Activated naive CD4-positive, alpha-beta T cell treated with anti-CD3 and anti-CD28 coated beads for 36 hours (primary cell): Measurements from ENCODE around the gene ABCA3. TPM values are rescaled to one million over a fixed set of nuclear protein-coding genes. Genes with fewer than 3 reads are reported as not detected.

ENCODE experiments used
- CTCF ChIA-PET: fragments of 350-600 bp; sonication (Branson Sonifier 250); formaldehyde crosslinking; loops from one replicate; lab custom pipeline; 2021; ENCODE audit warnings: antibody characterized with exemption; lab: Charles Lee
- DNase-seq: peaks from one replicate; pipeline ENCODE4 v3.0.0-alpha.2; 2020
- H3K27ac Mint-ChIP-seq: one replicate; pipeline ENCODE4 v1.8.0; 2021; ENCODE audit warnings: mild to moderate bottlenecking, mixed read lengths
- H3K27me3 Mint-ChIP-seq: one replicate; pipeline ENCODE4 v1.8.0; 2021; ENCODE audit warnings: low read depth, mixed read lengths
- H3K36me3 Mint-ChIP-seq: one replicate; pipeline ENCODE4 v1.8.0; 2021; ENCODE audit warnings: low read depth, mixed read lengths
- H3K4me1 Mint-ChIP-seq: one replicate; pipeline ENCODE4 v1.8.0; 2021; ENCODE audit warnings: low read depth, mixed read lengths
- H3K4me3 Mint-ChIP-seq: one replicate; pipeline ENCODE4 v1.8.0; 2021; ENCODE audit warnings: mild to moderate bottlenecking, moderate library complexity, mixed read lengths
- H3K9me3 Mint-ChIP-seq: one replicate; pipeline ENCODE4 v1.8.0; 2021; ENCODE audit warnings: mixed read lengths
- intact Hi-C: fragments of 100-400 bp; cut with micrococcal nuclease; formaldehyde crosslinking; loops from one replicate; pipeline ENCODE4 v1.15.1; 2023
- total RNA-seq, 2 experiments: library from RNA; stranded (reverse); gene quantifications; one replicate each; pipeline ENCODE4 v1.2.3, GENCODE V29; 2021

The ABCA3 gene
- total RNA-seq, 2 experiments from 2014 or later, result 2.6 to 3.1 TPM

DNA sequence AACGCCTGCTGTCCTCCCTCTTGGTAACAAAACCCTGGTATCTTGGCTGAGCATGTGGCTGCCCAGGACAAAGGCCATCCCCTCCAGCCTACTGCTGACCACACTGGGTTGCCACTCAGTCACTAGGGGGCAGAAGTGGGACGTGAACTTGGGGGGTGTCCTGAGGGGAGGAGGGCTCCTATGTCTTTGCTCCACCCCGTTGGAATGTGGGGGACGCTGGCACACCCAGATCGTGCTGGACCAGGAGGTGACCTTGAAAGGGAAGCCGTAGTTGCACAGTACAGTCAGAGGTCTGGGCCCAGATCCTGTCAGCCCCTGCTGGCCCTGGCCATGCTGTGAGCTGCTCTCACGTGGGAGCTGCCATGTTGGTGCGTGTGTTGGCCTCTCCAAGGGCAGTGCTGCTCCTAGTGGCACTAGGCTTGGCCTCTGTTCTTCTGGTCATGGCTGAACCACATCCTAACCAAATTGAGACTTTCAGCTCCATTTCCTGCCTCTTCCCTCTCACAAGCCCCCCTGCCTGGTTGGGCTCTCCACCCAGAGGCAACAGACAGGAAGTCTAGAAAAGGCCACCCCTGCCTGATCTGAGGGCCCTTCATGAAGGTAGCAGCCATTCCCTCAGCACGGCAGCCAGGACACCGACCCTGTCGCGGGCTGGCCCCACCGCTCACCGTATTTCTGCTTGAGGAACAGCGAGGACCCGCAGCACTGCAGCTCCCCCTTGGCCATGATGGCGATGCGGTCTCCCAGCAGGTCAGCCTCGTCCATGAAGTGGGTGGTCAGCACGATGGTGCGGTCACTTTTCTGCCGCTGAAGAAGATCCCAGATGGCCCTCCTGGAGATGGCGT, 43.6 kb downstream of the ABCA3 start:
- Mint-ChIP-seq H3K9me3 (no peaks in the 10 kb centered on the region), H3K4me1 (no peaks in the 10 kb centered on the region), H3K27ac (no peak overlapping the region), H3K27me3 (no peaks in the 10 kb centered on the region), H3K4me3 (no peak overlapping the region), H3K36me3 (no peaks in the 10 kb centered on the region)
- DNase-seq, result peak; percentile 44
- intact Hi-C loops, result no loop called here
- CTCF ChIA-PET, result interaction anchor here (1.1 kb wide), 1 partner anchor 8 kb away, joined by 3 read pairs; no protein-coding TSS in a partner anchor

DNA sequence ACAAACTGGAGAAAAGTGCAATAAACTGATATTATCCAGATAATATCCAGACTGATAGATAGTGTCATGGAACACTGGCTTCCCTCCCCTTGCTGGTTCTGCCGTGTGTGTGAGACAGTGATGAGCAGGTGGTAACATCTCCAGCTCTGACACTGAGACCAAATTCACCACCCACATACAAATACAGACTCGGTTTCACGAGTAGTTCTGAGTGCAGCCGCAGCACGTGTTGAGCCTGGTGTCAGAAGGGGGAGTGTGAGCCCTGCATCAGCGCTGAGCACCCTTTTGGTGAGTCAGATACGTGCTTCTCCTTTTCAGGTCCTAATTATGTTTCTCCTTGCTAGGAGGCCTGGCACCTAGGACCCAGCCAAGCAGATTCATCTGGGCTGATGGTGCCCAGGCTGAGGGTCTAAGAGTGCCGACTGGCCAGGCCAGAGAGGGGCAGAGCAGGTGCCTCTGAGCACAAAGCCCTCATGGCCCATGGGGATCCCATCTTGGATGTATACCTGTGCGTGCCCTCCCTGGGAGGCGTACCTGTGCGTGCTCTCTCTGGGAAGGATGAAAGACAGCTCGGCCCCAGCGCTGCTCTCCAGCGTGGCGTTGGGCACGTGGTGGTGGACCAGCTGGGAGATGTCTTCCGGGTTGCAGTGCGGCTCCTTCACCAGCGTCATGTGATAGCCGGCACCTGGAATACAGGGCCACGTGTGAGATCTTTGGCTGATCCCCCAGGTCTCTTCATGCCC, 45.3 kb downstream of the ABCA3 start:
- intact Hi-C loops, result no loop called here
- CTCF ChIA-PET, result no interaction called here
- Mint-ChIP-seq H3K27ac (no peak overlapping the region), H3K4me3 (no peak overlapping the region), H3K9me3 (no peaks in the 10 kb centered on the region), H3K4me1 (no peaks in the 10 kb centered on the region), H3K36me3 (no peaks in the 10 kb centered on the region), H3K27me3 (no peaks in the 10 kb centered on the region)
- no peak for DNase-seq

DNA sequence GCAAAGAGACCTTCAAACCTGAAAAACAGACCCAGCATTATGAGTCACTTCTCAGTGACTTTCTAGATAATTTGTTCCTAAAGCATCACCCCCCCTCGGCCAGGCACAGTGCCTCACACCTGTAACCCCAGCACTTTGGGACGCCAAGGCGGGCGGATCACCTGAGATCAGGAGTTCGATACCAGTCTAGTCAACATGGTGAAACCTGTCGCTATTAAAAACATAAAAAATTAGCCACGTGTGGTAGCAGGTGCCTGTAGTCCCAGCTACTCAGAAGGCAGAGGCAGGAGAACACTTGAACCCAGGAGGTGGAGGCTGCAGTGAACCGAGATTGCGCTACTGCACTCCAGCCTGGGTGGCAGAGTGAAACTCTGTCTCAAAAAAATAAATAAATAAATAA, 48.3 kb downstream of the ABCA3 start:
- Mint-ChIP-seq H3K9me3 (no peaks in the 10 kb centered on the region), H3K4me3 (no peak overlapping the region), H3K4me1 (no peaks in the 10 kb centered on the region), H3K27ac (no peak overlapping the region), H3K27me3 (no peaks in the 10 kb centered on the region), H3K36me3 (no peaks in the 10 kb centered on the region)
- DNase-seq, result no peak
- CTCF ChIA-PET, result interaction anchor here (0.6 kb wide), 1 partner anchor 145 kb away, joined by 5 read pairs; no protein-coding TSS in a partner anchor
- intact Hi-C loops, result no loop called here

DNA sequence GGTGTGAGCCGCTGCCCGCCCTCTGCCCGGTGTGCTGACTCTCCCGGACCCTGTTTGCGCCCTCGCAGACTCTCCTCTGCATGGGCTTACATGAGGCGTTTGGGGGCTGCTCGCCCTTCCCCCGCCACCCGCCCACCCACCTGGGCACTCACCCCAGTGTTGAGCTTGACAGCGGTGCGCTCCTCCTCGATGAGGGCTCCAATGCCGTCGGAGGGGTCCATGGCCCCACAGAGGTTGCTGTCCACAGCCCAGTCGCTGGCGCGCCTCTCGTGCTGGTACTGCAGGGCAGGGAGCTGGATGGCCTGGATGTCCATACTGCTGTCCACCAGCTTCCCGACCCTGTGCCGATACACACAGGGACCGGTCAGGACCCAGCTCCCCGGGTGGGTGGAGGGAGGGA, 51.2 kb downstream of the ABCA3 start:
- intact Hi-C loops, result no loop called here
- no peaks in the 10 kb centered on the region for H3K36me3 Mint-ChIP-seq

DNA sequence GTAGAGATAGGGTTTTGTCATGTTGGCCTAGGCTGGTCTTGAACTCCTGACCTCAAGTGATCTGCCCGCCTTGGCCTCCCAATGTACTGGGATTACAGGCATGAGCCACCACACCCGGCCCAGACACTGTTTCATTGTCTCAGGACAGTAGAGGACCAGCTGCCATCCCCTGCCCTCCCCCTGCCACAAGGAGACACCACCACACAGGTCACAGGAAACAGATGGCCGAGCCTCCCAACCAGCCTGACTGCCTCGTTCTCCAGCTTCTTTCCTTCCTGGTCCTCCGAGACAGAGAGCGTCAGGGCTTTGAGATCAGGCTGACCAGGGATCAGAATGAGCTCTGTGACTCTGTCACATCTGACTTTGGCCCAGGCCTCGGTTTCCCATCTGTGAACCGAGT, 51.8 kb downstream of the ABCA3 start:
- H3K4me3 Mint-ChIP-seq, result no peak overlapping the region
- CTCF ChIA-PET, result interaction anchor here (1.0 kb wide), 1 partner anchor 9 kb away, joined by 3 read pairs; no protein-coding TSS in a partner anchor
- H3K36me3 Mint-ChIP-seq, result no peaks in the 10 kb centered on the region
- no peak overlapping the region for H3K27ac Mint-ChIP-seq
- intact Hi-C loops, result no loop called here
- no peaks in the 10 kb centered on the region for H3K4me1 Mint-ChIP-seq
- H3K27me3 Mint-ChIP-seq, result no peaks in the 10 kb centered on the region
- no peak for DNase-seq
- no peaks in the 10 kb centered on the region for H3K9me3 Mint-ChIP-seq

More for the DNA sequence above, 51.2 kb downstream of the ABCA3 start:
- no peak for DNase-seq
- CTCF ChIA-PET, result interaction anchor here (0.5 kb wide), 1 partner anchor 31 kb away, joined by 4 read pairs; no protein-coding TSS in a partner anchor
- Mint-ChIP-seq H3K27me3 (no peaks in the 10 kb centered on the region), H3K4me3 (no peak overlapping the region), H3K4me1 (no peaks in the 10 kb centered on the region), H3K9me3 (no peaks in the 10 kb centered on the region), H3K27ac (no peak overlapping the region)

DNA sequence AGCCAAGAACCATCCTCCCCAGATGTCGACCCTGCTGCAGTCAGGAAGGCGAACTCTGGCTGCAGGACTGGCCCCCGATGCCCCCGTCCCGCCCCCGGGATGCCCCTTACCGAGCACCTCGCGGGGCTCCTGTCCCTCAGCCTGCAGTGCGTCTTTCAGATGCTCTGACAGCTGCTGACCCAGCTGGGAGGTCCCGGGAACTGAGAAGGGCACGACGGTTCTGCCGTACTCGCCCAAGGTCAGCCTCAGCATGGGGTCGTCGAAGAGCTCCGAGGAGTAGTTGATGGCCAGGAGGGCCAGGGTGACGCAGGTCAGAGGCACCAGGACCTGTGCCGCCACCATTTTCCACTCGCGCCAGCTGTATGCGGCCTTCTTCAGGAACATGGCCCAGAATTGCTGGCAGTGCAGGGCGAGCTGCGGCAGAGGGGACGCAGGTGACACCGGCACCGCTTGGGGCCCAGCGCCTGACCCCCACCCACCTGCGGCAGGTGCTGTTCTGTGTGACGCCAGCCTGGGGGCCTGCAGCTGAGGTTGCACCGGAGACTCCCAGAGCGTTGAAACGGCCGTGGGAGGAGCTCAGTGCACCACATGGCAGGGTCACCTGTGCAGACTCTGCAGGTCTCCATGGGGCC, 52.5 kb downstream of the ABCA3 start:
- no peak for DNase-seq
- no peaks in the 10 kb centered on the region for H3K36me3 Mint-ChIP-seq
- CTCF ChIA-PET, result interaction anchor here (1.0 kb wide), 1 partner anchor 9 kb away, joined by 3 read pairs; no protein-coding TSS in a partner anchor
- intact Hi-C loops, result no loop called here
- no peak overlapping the region for H3K4me3 Mint-ChIP-seq
- H3K27me3 Mint-ChIP-seq, result no peaks in the 10 kb centered on the region
- no peak overlapping the region for H3K27ac Mint-ChIP-seq
- H3K4me1 Mint-ChIP-seq, result no peaks in the 10 kb centered on the region
- no peaks in the 10 kb centered on the region for H3K9me3 Mint-ChIP-seq

DNA sequence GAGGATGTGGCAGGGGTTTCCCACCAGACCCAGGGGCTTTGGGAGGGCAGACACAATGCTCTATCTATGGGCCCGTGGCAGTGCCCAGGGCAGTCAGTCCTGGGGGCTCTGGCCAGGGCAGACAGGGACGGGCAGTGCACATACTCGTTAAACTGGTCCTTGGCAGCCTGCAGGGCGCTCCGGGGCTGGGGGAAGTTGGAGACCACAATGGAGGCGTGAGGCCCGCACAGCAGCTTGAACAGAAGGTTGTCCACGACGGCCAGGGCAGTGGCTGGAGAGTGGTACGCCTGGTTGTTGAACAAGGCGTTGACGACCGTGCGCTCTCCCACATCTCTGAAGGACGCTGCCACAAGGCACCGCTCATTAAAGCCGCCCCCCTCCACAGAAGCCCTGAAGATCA, 54.0 kb downstream of the ABCA3 start:
- Mint-ChIP-seq H3K4me1 (no peaks in the 10 kb centered on the region), H3K36me3 (no peaks in the 10 kb centered on the region), H3K9me3 (no peaks in the 10 kb centered on the region), H3K4me3 (no peak overlapping the region), H3K27ac (no peak overlapping the region), H3K27me3 (no peaks in the 10 kb centered on the region)
- CTCF ChIA-PET, result no interaction called here
- intact Hi-C loops, result no loop called here
- DNase-seq, result no peak

DNA sequence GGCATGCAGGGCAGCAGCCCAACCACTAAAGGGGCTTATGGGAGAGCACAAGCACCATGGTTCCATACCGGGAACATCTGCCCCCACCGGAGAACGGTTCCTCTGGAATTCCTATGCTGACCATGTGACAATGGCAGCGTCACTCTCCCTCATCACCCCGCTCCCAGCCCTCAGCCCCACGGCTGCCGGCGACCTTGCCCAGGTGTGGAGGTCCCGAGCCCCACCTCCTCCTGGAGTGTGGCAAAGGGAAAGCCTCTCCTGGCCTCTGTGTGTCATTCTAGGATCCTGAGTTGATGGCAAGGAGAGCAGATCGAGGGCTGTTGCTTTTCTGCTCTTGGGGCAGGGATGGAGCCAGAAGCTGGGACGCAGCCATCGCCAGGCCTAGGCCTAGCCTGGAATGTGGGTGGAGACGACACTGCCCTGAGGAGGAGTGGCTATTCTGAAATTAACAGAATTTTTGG, 54.8 kb downstream of the ABCA3 start:
- H3K4me3 Mint-ChIP-seq, result no peak overlapping the region
- DNase-seq, result no peak
- H3K27me3 Mint-ChIP-seq, result no peaks in the 10 kb centered on the region
- no peak overlapping the region for H3K27ac Mint-ChIP-seq
- CTCF ChIA-PET, result no interaction called here
- H3K36me3 Mint-ChIP-seq, result no peaks in the 10 kb centered on the region
- intact Hi-C loops, result no loop called here
- H3K4me1 Mint-ChIP-seq, result no peaks in the 10 kb centered on the region
- no peaks in the 10 kb centered on the region for H3K9me3 Mint-ChIP-seq

DNA sequence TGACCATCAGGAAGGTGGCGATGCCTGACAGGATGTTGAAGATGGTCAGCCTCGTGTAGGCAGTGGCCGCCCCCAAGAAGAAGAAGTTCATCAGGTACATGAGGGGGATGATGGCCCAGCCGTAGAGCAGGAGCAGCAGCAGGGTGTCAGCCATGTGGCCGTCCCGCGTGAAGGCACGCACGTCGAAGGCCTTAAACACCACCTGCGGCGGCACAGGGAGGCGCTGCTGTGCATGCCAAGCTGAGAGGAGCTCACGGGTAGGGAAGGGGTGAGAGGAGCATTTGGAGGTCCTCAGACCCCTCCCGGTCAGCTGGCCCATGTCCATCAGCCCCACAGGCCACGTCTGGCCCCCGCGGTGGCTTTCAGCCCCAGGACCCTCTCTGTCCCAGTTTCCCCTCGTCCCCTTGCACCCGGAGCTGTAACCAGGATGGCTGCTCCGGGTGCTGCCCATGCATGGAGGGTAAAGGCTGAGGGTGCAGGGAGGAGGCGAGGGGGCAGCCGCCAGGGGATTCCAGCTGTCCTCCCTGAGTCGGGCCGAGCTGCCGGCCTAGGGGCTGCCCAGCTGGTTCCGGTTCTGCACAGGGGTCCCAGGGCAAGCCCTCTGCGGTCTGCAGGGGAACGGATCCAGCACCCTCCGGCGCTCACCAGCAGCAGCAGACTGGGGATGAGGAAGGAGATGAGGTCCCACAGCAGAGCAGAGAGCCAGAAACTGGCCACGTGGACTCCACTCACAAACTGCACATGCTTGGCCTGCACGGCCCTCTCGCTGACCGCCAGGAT, 55.5 kb downstream of the ABCA3 start:
- CTCF ChIA-PET, result no interaction called here
- no peak for DNase-seq
- Mint-ChIP-seq H3K27ac (no peak overlapping the region), H3K27me3 (no peaks in the 10 kb centered on the region), H3K9me3 (no peaks in the 10 kb centered on the region), H3K36me3 (no peaks in the 10 kb centered on the region), H3K4me3 (no peak overlapping the region), H3K4me1 (no peaks in the 10 kb centered on the region)
- intact Hi-C loops, result no loop called here

DNA sequence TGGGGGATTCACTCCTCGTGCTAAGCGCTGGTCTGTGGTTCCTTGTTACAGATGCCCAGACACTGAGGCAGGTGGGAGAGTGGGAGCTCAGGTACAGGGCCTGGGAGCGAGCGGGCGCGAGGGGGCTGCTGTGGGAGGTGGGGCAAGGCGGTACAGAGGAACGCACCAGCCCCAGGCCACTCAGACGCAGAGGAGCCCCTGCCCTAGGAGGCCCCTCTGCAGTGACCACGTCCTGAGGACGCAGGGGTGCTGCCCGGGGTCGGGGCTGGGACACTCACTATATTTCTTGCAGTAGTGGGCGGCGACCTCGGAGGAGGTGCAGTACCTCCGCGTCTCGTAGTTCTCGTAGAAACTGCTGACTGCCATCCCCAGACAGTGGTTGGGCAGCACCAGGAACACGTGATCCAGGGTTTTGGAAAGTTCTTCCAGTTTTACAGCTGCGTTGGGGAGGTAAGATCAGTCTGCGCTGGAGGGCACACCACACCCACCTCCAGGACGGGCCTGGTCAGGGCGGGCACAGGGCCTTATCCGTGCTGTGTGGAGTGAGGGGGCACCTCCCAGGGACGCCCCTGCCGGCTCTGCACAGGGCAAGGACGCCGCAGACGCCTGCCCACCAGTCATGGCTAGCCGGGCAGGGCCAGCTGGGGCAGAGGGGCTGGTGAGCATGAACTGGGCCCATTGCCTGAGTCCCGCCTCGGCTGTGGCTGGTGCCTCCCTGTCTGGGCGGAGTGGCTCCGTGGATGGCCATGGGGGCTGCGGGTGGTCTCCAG, 56.3 kb downstream of the ABCA3 start:
- intact Hi-C loops, result no loop called here
- Mint-ChIP-seq H3K27ac (no peak overlapping the region), H3K27me3 (no peaks in the 10 kb centered on the region), H3K9me3 (no peaks in the 10 kb centered on the region), H3K36me3 (no peaks in the 10 kb centered on the region), H3K4me3 (no peak overlapping the region), H3K4me1 (no peaks in the 10 kb centered on the region)
- CTCF ChIA-PET, result no interaction called here
- no peak for DNase-seq

DNA sequence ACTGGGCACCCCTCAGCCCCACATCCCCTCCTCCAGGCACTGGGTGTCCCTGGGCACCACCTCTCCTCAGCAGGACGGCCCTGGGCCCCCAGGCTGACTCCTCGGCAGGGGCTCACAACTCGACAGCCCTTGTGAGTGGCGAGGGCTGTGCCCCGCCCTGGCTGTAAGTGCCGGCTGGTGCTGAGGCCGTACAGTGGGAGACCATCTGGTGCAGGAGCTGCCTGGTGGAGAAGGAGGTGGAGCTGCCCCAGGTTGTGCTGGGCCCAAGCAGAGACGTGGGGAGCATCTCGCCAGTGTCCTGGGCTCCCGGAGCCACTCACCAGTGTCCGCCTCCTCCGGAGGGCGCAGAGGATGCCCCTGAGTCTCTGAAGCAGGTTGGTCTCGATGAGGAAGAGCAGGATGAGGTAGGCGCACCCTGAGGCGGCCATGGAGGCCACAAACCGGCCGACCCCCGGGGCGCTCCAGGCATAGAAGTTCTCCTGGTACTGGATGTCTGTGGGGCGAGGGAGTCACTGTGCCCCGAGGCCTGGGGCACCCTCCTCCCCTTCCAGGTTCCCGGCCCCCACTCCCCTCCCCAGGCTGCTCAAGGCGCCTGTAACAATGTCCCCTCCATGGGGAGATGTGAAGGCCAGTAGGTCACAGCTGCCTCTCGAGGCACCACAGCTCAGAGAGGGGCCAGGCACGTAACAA, 57.5 kb downstream of the ABCA3 start:
- H3K27ac Mint-ChIP-seq, result no peak overlapping the region
- H3K36me3 Mint-ChIP-seq, result no peaks in the 10 kb centered on the region
- intact Hi-C loops, result no loop called here
- H3K27me3 Mint-ChIP-seq, result no peaks in the 10 kb centered on the region
- DNase-seq, result no peak
- no peaks in the 10 kb centered on the region for H3K4me1 Mint-ChIP-seq
- CTCF ChIA-PET, result no interaction called here
- H3K4me3 Mint-ChIP-seq, result no peak overlapping the region
- H3K9me3 Mint-ChIP-seq, result no peaks in the 10 kb centered on the region
